Smooth muscle cell (in vitro differentiated cells): ENCODE data around the gene MVP. TPM values are rescaled to one million over a fixed set of nuclear protein-coding genes. Genes with fewer than 3 reads are reported as not detected.

Source experiments
- DNase-seq: peaks from one replicate; lab custom pipeline; 2025; ENCODE audit not compliant: unreplicated experiment; lab: John Stamatoyannopoulos, UW
- H2AFZ ChIP-seq: fragments of 200-600 bp; sonication (generic); 2 replicates; pipeline ENCODE4 v1.6.0; 2016; ENCODE audit warnings: antibody characterized with exemption, low read depth, mild to moderate bottlenecking
- H3F3A ChIP-seq: fragments of 200-600 bp; sonication (generic); 2 replicates; pipeline ENCODE4 v1.6.0; 2017; ENCODE audit warnings: antibody characterized with exemption, low read depth
- H3K27ac ChIP-seq: fragments of 200-600 bp; sonication (generic); 2 replicates; pipeline ENCODE4 v1.5.1; 2016; ENCODE audit warnings: low read depth, mild to moderate bottlenecking
- H3K27me3 ChIP-seq: fragments of 200-600 bp; sonication (generic); 2 replicates; pipeline ENCODE4 v1.6.1; 2016; ENCODE audit warnings: low read depth, mild to moderate bottlenecking
- H3K36me3 ChIP-seq: fragments of 200-600 bp; sonication (generic); 2 replicates; pipeline ENCODE4 v1.5.1; 2016; ENCODE audit warnings: low read depth
- H3K4me1 ChIP-seq: fragments of 200-600 bp; sonication (generic); 2 replicates; pipeline ENCODE4 v1.5.1; 2016; ENCODE audit warnings: low read depth
- H3K4me2 ChIP-seq: fragments of 200-600 bp; sonication (generic); 2 replicates; pipeline ENCODE4 v1.6.0; 2016; ENCODE audit warnings: mild to moderate bottlenecking
- H3K4me3 ChIP-seq: fragments of 200-600 bp; sonication (generic); 2 replicates; pipeline ENCODE4 v1.5.1; 2016; ENCODE audit warnings: mild to moderate bottlenecking
- H3K79me2 ChIP-seq: fragments of 200-600 bp; sonication (generic); 2 replicates; pipeline ENCODE4 v1.6.0; 2016; ENCODE audit warnings: low read depth, mild to moderate bottlenecking
- H3K9ac ChIP-seq: fragments of 200-600 bp; sonication (generic); 2 replicates; pipeline ENCODE4 v1.6.0; 2016; ENCODE audit warnings: low read depth
- H3K9me3 ChIP-seq: fragments of 200-600 bp; sonication (generic); replicated peaks from 2 replicates; pipeline ENCODE4 v1.5.1; 2016; ENCODE audit warnings: low read depth
- H4K20me1 ChIP-seq: fragments of 200-600 bp; sonication (generic); 2 replicates; pipeline ENCODE4 v1.6.0; 2016; ENCODE audit warnings: low read depth
- CTCF ChIP-seq: fragments of 200-600 bp; sonication (generic); IDR thresholded peaks from 2 replicates; pipeline ENCODE4 v1.5.1; 2017; ENCODE audit warnings: borderline replicate concordance, mild to moderate bottlenecking, antibody characterized with exemption; ENCODE audit not compliant: insufficient read depth, poor library complexity, severe bottlenecking
- WGBS: methylation state at CpG from one replicate; pipeline ENCODE4 v1.1.7; 2016; ENCODE audit warnings: low lambda C conversion rate; 5-methylcytosine and 5-hydroxymethylcytosine counted together
- polyA plus RNA-seq: library from polyadenylated mRNA; unstranded; fragments of >200 nt; fragmentation: Nextera tagmentation; extraction: Ambion mirVana; gene quantifications from 2 replicates; pipeline ENCODE4 v1.2.1, GENCODE V29; 2016
- total RNA-seq: library from RNA; depleted of rRNA; stranded (reverse); fragments of >200 nt; gene quantifications from 2 replicates; pipeline ENCODE4 v1.2.3, GENCODE V29; 2014

Gene MVP
- total and polyA plus RNA-seq, 2 experiments from 2014 or later, result 47.5 to 110 TPM

GRCh38 chr16:29873319-29873718, 53.1 kb downstream of the MVP start:
- Histone ChIP-seq H3K27ac (no peak overlapping the region), H3K4me2 (no peak overlapping the region), H4K20me1 (no peaks in the 10 kb centered on the region), H3K9ac (no peak overlapping the region), H3K27me3 (peaks cover 19% of the 10 kb centered on the region), H3K4me3 (no peak overlapping the region), H3K79me2 (no peaks in the 10 kb centered on the region), H3K36me3 (no peaks in the 10 kb centered on the region), H3F3A (no peaks in the 10 kb centered on the region), H3K9me3 (no peaks in the 10 kb centered on the region), H2AFZ (no peak overlapping the region), H3K4me1 (no peaks in the 10 kb centered on the region)
- no peak for TF ChIP-seq CTCF
- no peak for DNase-seq
- WGBS, result 98% methylated on average over 26 of the region's 26 CpGs

GRCh38 chr16:29875206-29875605, 54.9 kb downstream of the MVP start:
- TF ChIP-seq CTCF, result no peak
- no peak overlapping the region for H3K4me3 ChIP-seq
- no peaks in the 10 kb centered on the region for H3K4me1 ChIP-seq
- H2AFZ ChIP-seq, result no peak overlapping the region
- no peaks in the 10 kb centered on the region for H3K79me2 ChIP-seq
- no peaks in the 10 kb centered on the region for H3K36me3 ChIP-seq
- H3K4me2 ChIP-seq, result no peak overlapping the region
- no peaks in the 10 kb centered on the region for H4K20me1 ChIP-seq
- no peak overlapping the region for H3K9ac ChIP-seq
- over 99% methylated on average over 6 of the region's 6 CpGs for WGBS
- H3F3A ChIP-seq, result no peaks in the 10 kb centered on the region
- no peaks in the 10 kb centered on the region for H3K9me3 ChIP-seq
- no peak overlapping the region for H3K27ac ChIP-seq
- H3K27me3 ChIP-seq, result peaks cover 19% of the 10 kb centered on the region
- no peak for DNase-seq

- Histone ChIP-seq H2AFZ (no peak overlapping the region), H3K27me3 (peaks cover 19% of the 10 kb centered on the region), H3K4me1 (no peaks in the 10 kb centered on the region), H4K20me1 (no peaks in the 10 kb centered on the region), H3K36me3 (no peaks in the 10 kb centered on the region), H3K9ac (no peak overlapping the region), H3K4me3 (no peak overlapping the region), H3F3A (no peaks in the 10 kb centered on the region), H3K9me3 (no peaks in the 10 kb centered on the region), H3K27ac (no peak overlapping the region), H3K79me2 (no peaks in the 10 kb centered on the region), H3K4me2 (peak overlapping the region; percentile 50)
- no peak for DNase-seq
- TF ChIP-seq CTCF, result no peak
- 29% methylated on average over 17 of the region's 18 CpGs for WGBS
Measured at GRCh38 chr16:29876217-29876593, 55.9 kb downstream of the MVP start.

- H3K4me3 ChIP-seq, result peak overlapping the region; percentile 30
- no peaks in the 10 kb centered on the region for H3K79me2 ChIP-seq
- TF ChIP-seq CTCF, result no peak
- no peak overlapping the region for H2AFZ ChIP-seq
- H3K36me3 ChIP-seq, result no peaks in the 10 kb centered on the region
- 13% methylated on average over 26 of the region's 45 CpGs for WGBS
- no peak overlapping the region for H3K27ac ChIP-seq
- H3K4me1 ChIP-seq, result no peaks in the 10 kb centered on the region
- H3F3A ChIP-seq, result no peaks in the 10 kb centered on the region
- no peaks in the 10 kb centered on the region for H3K9me3 ChIP-seq
- peaks cover 19% of the 10 kb centered on the region for H3K27me3 ChIP-seq
- no peak overlapping the region for H3K9ac ChIP-seq
- peak overlapping the region; percentile 50 for H3K4me2 ChIP-seq
- H4K20me1 ChIP-seq, result no peaks in the 10 kb centered on the region
- DNase-seq, result no peak
Measured at GRCh38 chr16:29876594-29877249, 56.5 kb downstream of the MVP start.
